Endothelial cell of umbilical vein (primary cell): Measurements from ENCODE around the gene CTNND1. TPM values are rescaled to one million over a fixed set of nuclear protein-coding genes. Genes with fewer than 3 reads are reported as not detected.

ENCODE experiments used
- BruUV-seq: library from RNA; stranded (reverse); fragments of 400-500 nt; replicated peaks from 2 replicates; lab custom pipeline; 2021; lab: Mats Ljungman, UMichigan
- CTCF ChIA-PET: fragments of 300-600, 350-600 bp; sonication (Branson Sonifier 250); formaldehyde crosslinking; loops from one replicate; lab custom pipeline; 2021; ENCODE audit warnings: antibody characterized with exemption, inconsistent platforms; lab: Charles Lee
- POLR2A ChIA-PET: fragments of 300-600, 350-600 bp; sonication (Branson Sonifier 250); formaldehyde crosslinking; loops from one replicate; lab custom pipeline; 2021; ENCODE audit warnings: antibody characterized with exemption, inconsistent platforms; lab: Charles Lee
- DNase-seq: peaks from one replicate; pipeline ENCODE4 v3.0.0-alpha.2; 2011; ENCODE audit warnings: low read depth, low spot score
- FAIRE-seq: peaks from 2 replicates; lab custom pipeline; 2011; peaks lifted over from hg19 to GRCh38; lab: Jason Lieb, UNC
- H2AFZ ChIP-seq: 2 replicates; pipeline ENCODE4 v1.6.0; 2012; ENCODE audit warnings: low read depth, low read length, control low read depth, inconsistent platforms
- H3K27ac ChIP-seq: 2 replicates; pipeline ENCODE4 v1.5.1; 2011; ENCODE audit warnings: low read depth, mild to moderate bottlenecking, control low read depth, low read length, moderate library complexity; ENCODE audit not compliant: insufficient read depth
- H3K27me3 ChIP-seq, 2 experiments: 2 replicates each; pipeline versions ENCODE4 v1.6.0 to v1.6.1; 2011; ENCODE audit warnings: low read length in 2 of 2, mixed read lengths in 1 of 2; ENCODE audit not compliant: control insufficient read depth in 2 of 2, insufficient read depth in 2 of 2
- H3K36me3 ChIP-seq, 2 experiments: 2 replicates in 1 of 2; 3 replicates in 1 of 2; pipeline ENCODE4 v1.5.1; 2011; ENCODE audit warnings: low read length in 2 of 2, mild to moderate bottlenecking in 1 of 2, moderate library complexity in 1 of 2; ENCODE audit not compliant: control insufficient read depth in 2 of 2, insufficient read depth in 2 of 2; ENCODE audit errors: extremely low read depth in 1 of 2
- H3K4me1 ChIP-seq: 3 replicates; pipeline ENCODE4 v1.5.1; 2011; ENCODE audit warnings: mild to moderate bottlenecking, low read length; ENCODE audit not compliant: control insufficient read depth, insufficient read depth; ENCODE audit errors: extremely low read depth
- H3K4me2 ChIP-seq: 2 replicates; pipeline ENCODE4 v1.6.1; 2011; ENCODE audit warnings: low read length, control low read depth, mixed read lengths; ENCODE audit not compliant: insufficient read depth
- H3K4me3 ChIP-seq, 3 experiments: fragments of 200-600 bp in 1 of 3; sonication (generic), shearing (Covaris generic) in 1 of 3; replicated peaks in 1 of 3; 2 replicates each; pipeline ENCODE4 v1.5.1; 2011 to 2016; ENCODE audit warnings: control low read depth in 3 of 3, low read length in 3 of 3, mild to moderate bottlenecking in 2 of 3, inconsistent platforms in 1 of 3, low read depth in 1 of 3, moderate library complexity in 1 of 3; ENCODE audit not compliant: insufficient read depth in 1 of 3
- H3K79me2 ChIP-seq: 2 replicates; pipeline ENCODE4 v1.6.0; 2012; ENCODE audit warnings: low read length, inconsistent platforms; ENCODE audit not compliant: control insufficient read depth, insufficient read depth
- H3K9ac ChIP-seq: replicated peaks from 2 replicates; pipeline ENCODE3; 2011; ENCODE audit warnings: low read length, control low read depth; ENCODE audit not compliant: insufficient read depth; ENCODE audit errors: extremely low read depth
- H3K9me1 ChIP-seq: replicated peaks from 3 replicates; pipeline ENCODE4 v1.6.0; 2011; ENCODE audit warnings: mild to moderate bottlenecking, low read length; ENCODE audit not compliant: control insufficient read depth, insufficient read depth; ENCODE audit errors: extremely low read depth
- H3K9me3 ChIP-seq: replicated peaks from 2 replicates; pipeline ENCODE4 v1.5.1; 2012; ENCODE audit warnings: low read length, inconsistent platforms; ENCODE audit not compliant: control insufficient read depth, insufficient read depth
- H4K20me1 ChIP-seq: replicated peaks from 2 replicates; pipeline ENCODE3; 2011; ENCODE audit warnings: mild to moderate bottlenecking, low read length; ENCODE audit not compliant: control insufficient read depth, insufficient read depth; ENCODE audit errors: extremely low read depth
- EZH2 ChIP-seq: IDR thresholded peaks from 2 replicates; pipeline ENCODE4 v1.6.1; 2012; ENCODE audit warnings: borderline replicate concordance, low read depth, mild to moderate bottlenecking, moderate library complexity, low read length, inconsistent platforms; ENCODE audit not compliant: severe bottlenecking
- FOS ChIP-seq: IDR thresholded peaks from 2 replicates; pipeline ENCODE4 v1.6.1; 2011; ENCODE audit warnings: mild to moderate bottlenecking, low read length, moderate library complexity, borderline replicate concordance; ENCODE audit not compliant: insufficient read depth
- GATA2 ChIP-seq: IDR thresholded peaks from 2 replicates; pipeline ENCODE4 v1.7.0; 2011; ENCODE audit warnings: low read depth, mild to moderate bottlenecking, moderate library complexity, mixed read lengths, low read length; ENCODE audit not compliant: insufficient read length, insufficient read depth
- MYC ChIP-seq: IDR thresholded peaks from one replicate; pipeline ENCODE4 v1.6.1; 2011; ENCODE audit warnings: mild to moderate bottlenecking, low read depth, low read length
- POLR2A ChIP-seq: IDR thresholded peaks from 2 replicates; pipeline ENCODE4 v1.6.1; 2012; ENCODE audit warnings: low read depth, mild to moderate bottlenecking, control low read depth, low read length
- POLR2AphosphoS5 ChIP-seq: IDR thresholded peaks from 2 replicates; pipeline ENCODE4 v1.6.1; 2012; ENCODE audit warnings: low read depth, mild to moderate bottlenecking, control low read depth, low read length, moderate library complexity; ENCODE audit not compliant: insufficient read depth
- dilution Hi-C: fragments of 300-500 bp; cut with MboI; formaldehyde crosslinking; loops from one replicate; pipeline ENCODE4 v1.15.0; 2019; ENCODE audit warnings: low sequenced_read_pairs; ENCODE audit not compliant: extremely low pct_ligation_motif_present
- intact Hi-C: fragments of 100-400 bp; cut with micrococcal nuclease; formaldehyde crosslinking; loops from one replicate; pipeline ENCODE4 v1.10.0; 2022
- polyA plus RNA-seq, 4 experiments: library from polyadenylated mRNA; depleted of rRNA in 3 of 4; stranded (reverse) in 3 of 4; unstranded in 1 of 4; fragments of >200 nt; gene quantifications; 2 replicates each; pipeline versions ENCODE4 v1.2.1 to v1.2.3, GENCODE V29; 2011 to 2012; ENCODE audit warnings: missing spikeins in 1 of 4
- total RNA-seq: library from RNA; stranded (reverse); gene quantifications from 2 replicates; pipeline ENCODE4 v1.2.3, GENCODE V29; 2021
- TF ChIP-seq, protein P1 (sequence below), 2 donors: IDR thresholded peaks; 1 replicate in 1 of 2; 2 replicates in 1 of 2; pipeline ENCODE4 v1.5.1; 2011; ENCODE audit warnings: low read length in 2 of 2, mild to moderate bottlenecking in 2 of 2, moderate library complexity in 2 of 2, control low read depth in 1 of 2, inconsistent platforms in 1 of 2, low read depth in 1 of 2; ENCODE audit not compliant: insufficient read depth in 1 of 2; ENCODE audit errors: extremely low read depth in 1 of 2

CTNND1 gene
- total and polyA plus RNA-seq, 2 donors (not counting 3 experiments of a cell fraction or from before 2014, with no cell fraction given): 152 to 268 TPM

- H3K27me3 ChIP-seq: no peaks in the 10 kb centered on the region
- no peaks in the 10 kb centered on the region for H3K79me2 ChIP-seq
- FAIRE-seq (no peak), DNase-seq (no peak)
- TF ChIP-seq, protein P1, sequence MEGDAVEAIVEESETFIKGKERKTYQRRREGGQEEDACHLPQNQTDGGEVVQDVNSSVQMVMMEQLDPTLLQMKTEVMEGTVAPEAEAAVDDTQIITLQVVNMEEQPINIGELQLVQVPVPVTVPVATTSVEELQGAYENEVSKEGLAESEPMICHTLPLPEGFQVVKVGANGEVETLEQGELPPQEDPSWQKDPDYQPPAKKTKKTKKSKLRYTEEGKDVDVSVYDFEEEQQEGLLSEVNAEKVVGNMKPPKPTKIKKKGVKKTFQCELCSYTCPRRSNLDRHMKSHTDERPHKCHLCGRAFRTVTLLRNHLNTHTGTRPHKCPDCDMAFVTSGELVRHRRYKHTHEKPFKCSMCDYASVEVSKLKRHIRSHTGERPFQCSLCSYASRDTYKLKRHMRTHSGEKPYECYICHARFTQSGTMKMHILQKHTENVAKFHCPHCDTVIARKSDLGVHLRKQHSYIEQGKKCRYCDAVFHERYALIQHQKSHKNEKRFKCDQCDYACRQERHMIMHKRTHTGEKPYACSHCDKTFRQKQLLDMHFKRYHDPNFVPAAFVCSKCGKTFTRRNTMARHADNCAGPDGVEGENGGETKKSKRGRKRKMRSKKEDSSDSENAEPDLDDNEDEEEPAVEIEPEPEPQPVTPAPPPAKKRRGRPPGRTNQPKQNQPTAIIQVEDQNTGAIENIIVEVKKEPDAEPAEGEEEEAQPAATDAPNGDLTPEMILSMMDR (IDR thresholded peaks at IDR 0.05; ENCODE audit: extremely low read depth in 1 of 2, insufficient read depth in 1 of 2, low read depth in 1 of 2, low read length in 2 of 2): no peak
- TF ChIP-seq EZH2 (no peak), FOS (no peak), GATA2 (no peak), MYC (no peak), POLR2A (no peak), POLR2AphosphoS5 (no peak)
- ChIA-PET CTCF (interaction anchor here (1.0 to 3.4 kb wide), 4 partner anchors 10 to 700 kb away, joined by 3 to 18 read pairs (median 5); no protein-coding TSS in a partner anchor), POLR2A (no interaction called here)
- no peaks in the 10 kb centered on the region for H3K9me3 ChIP-seq
- H3K9me1 ChIP-seq: no peaks in the 10 kb centered on the region
- no peak overlapping the region for H3K27ac ChIP-seq
- no peaks in the 10 kb centered on the region for H3K4me1 ChIP-seq
- H2AFZ ChIP-seq: no peak overlapping the region
- no TSS peak for BruUV-seq
- H3K4me3 ChIP-seq: no peak overlapping the region
- peaks cover 2 to 3% of the 10 kb centered on the region in 2 experiments for H3K36me3 ChIP-seq
- H3K4me2 ChIP-seq: no peak overlapping the region
- dilution Hi-C loops: no loop called here
- no peaks in the 10 kb centered on the region for H4K20me1 ChIP-seq
- intact Hi-C loops: no loop called here
- no peak overlapping the region for H3K9ac ChIP-seq
Observed at GRCh38 chr11:57823859-57824258, 62.3 kb downstream of the CTNND1 start.
